Neuron (in vitro differentiated cells): ENCODE data around the gene PIAS1.
"Not testable (repeated sequence)": the region's sequence is repeated elsewhere in the genome, so short reads cannot be mapped to it uniquely, and the experiment has no call there.

Experiments
- H2AFZ ChIP-seq: one replicate; pipeline ENCODE4 v1.6.1; 2013; ENCODE audit warnings: low read depth, mild to moderate bottlenecking, inconsistent platforms, low read length, moderate library complexity
- H3K27me3 ChIP-seq: one replicate; pipeline ENCODE4 v1.6.1; 2013; ENCODE audit warnings: low read length; ENCODE audit not compliant: insufficient read depth
- H3K36me3 ChIP-seq: one replicate; pipeline ENCODE4 v1.6.1; 2013; ENCODE audit warnings: low read length; ENCODE audit not compliant: insufficient read depth
- H3K4me1 ChIP-seq: one replicate; pipeline ENCODE4 v1.6.1; 2013; ENCODE audit warnings: low read length; ENCODE audit not compliant: insufficient read depth
- H3K4me3 ChIP-seq: 2 replicates; pipeline ENCODE4 v1.5.1; 2013; ENCODE audit warnings: mild to moderate bottlenecking, low read length, moderate library complexity
- H3K9me3 ChIP-seq: one replicate; pipeline ENCODE4 v1.6.1; 2013; ENCODE audit warnings: low read length

Gene PIAS1

GRCh38 chr15:68209735-68210408 is 155.8 kb downstream of the PIAS1 start:
- Histone ChIP-seq H3K36me3 (peaks cover 15% of the 10 kb centered on the region), H3K4me3 (no peak overlapping the region), H3K9me3 (no peaks in the 10 kb centered on the region), H3K4me1 (no peaks in the 10 kb centered on the region), H3K27me3 (no peaks in the 10 kb centered on the region), H2AFZ (no peak overlapping the region)

DNA sequence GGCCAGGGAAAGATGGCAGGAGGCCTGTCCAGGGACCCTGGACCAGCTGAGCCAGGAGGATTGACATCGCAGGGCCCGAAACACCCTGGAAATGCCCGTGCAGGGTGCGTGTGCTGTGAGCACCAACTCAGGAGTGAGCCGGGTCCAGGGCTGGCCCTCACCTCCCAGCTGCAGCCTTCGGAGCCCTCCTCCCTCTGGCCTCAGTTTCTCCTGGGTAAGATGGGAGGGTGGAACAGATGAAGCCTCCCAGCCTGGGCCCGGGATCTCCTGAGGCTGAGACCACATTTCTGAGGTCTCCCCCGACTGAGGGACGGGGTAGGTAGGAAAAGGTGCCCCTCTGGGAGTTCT is 156.3 kb downstream of the PIAS1 start:
- Histone ChIP-seq H3K4me3 (no peak overlapping the region), H3K27me3 (no peaks in the 10 kb centered on the region), H2AFZ (no peak overlapping the region), H3K36me3 (peaks cover 15% of the 10 kb centered on the region), H3K4me1 (no peaks in the 10 kb centered on the region), H3K9me3 (no peaks in the 10 kb centered on the region)

DNA sequence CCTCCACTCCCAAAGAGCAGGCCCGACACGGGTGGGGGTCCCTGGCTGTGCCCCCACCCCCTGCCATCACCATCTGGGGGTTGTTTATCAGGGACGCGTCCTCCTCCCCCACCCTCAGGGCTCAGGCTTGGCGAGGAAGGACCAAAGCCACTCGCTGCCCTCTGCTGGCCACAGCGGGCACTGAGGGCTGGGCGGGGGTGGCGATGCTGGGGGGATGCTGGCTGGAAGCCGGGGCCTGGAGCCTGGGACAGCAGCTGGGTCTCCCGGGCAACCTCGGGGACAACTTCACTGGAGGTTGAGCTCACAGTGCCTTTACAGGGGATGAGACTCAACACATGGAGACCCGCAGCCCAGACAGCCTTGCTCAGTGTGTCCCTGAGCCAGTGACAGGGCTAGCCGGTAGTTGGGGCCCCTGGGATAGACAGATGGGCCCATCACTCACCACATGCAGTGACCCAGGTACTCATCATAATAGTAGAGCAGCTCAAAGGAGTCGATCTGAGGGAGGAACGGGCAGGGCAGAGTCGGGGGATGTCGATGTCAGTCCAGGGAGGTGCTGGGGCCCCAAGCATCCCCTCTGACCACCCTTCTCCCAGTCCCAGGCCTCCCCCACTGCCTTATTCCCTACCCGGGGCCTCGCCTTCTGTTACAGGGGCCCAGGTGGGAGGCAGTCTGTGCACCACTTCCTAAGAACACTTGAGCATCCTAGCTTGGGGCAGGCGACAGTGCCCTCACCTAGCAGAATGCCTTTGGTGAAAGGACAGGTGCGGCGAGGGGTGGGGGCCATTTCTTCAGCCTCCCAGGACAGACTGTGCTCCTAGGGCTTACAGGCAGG is 156.9 kb downstream of the PIAS1 start:
- H3K4me3 ChIP-seq: no peak overlapping the region
- H3K9me3 ChIP-seq: no peaks in the 10 kb centered on the region
- H2AFZ ChIP-seq: no peak overlapping the region
- H3K4me1 ChIP-seq: no peaks in the 10 kb centered on the region
- no peaks in the 10 kb centered on the region for H3K27me3 ChIP-seq
- H3K36me3 ChIP-seq: peaks cover 17% of the 10 kb centered on the region

- no peak overlapping the region for H2AFZ ChIP-seq
- no peaks in the 10 kb centered on the region for H3K27me3 ChIP-seq
- no peak overlapping the region for H3K4me3 ChIP-seq
- no peaks in the 10 kb centered on the region for H3K9me3 ChIP-seq
- peaks cover 22% of the 10 kb centered on the region for H3K36me3 ChIP-seq
- no peaks in the 10 kb centered on the region for H3K4me1 ChIP-seq
Observed at GRCh38 chr15:68211656-68212320, 157.7 kb downstream of the PIAS1 start.

DNA sequence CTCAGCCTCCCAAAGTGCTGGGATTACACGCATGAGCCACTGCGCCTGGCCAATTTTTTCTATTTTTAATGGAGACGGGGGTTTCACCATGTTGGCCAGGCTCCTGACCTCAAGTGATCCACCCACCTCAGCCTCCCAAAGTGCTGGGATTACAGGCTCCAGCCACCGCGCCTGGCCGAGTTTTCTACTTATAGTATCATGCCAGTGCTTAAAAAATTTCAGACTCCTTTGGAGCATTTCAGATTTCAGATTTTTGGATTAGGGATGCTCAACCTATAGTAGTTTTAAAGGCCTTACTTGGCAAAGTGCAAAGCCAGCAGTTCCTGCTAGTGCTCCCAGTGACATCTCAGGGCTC is 159.4 kb downstream of the PIAS1 start:
- H3K27me3 ChIP-seq, H3K9me3 ChIP-seq, H3K4me1 ChIP-seq, H3K4me3 ChIP-seq, H2AFZ ChIP-seq: not testable (repeated sequence)
- H3K36me3 ChIP-seq: peaks cover 32% of the 10 kb centered on the region

DNA sequence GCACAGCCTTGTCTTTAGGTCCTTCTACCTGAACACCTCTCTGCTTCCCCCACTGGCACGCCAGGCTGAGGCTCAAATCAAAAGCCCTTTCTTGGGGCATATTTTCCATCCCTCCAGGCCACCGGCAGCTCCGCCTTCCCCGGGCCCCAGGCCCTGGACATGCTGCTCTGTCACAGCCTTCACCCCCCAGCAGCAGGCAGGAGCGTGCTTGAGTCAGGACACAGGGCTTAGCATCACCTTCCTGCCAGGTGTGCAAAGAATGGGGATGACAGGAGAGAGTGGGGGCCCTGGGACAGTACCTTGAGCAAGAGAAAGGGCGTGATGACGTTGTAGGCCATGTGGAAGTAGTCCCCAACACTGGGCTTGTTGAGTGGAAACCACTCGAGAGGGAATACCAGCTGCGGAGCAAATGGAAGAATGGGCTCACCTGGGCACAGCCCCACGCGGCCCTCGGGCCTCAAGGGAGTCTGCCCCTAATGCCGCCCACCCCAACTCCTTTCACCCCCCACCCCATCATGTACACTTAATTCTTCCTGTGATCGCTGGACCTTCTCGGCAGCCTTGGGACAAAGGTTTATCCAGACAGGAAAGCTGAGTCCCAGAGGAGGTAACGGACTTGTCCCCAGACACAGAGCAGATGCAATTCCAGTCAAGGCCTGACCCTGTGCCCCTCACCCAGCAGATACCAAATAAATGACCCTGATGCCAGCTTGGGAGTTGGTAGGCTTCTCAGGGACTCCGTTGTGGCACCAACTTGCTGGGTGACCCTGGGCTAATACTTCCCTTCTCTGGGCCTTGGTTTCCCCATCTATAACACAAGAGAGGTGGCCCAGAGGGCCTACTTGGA is 160.1 kb downstream of the PIAS1 start:
- H3K4me1 ChIP-seq: no peaks in the 10 kb centered on the region
- no peak overlapping the region for H3K4me3 ChIP-seq
- no peaks in the 10 kb centered on the region for H3K27me3 ChIP-seq
- H3K9me3 ChIP-seq: peaks cover 6% of the 10 kb centered on the region
- peaks cover 40% of the 10 kb centered on the region for H3K36me3 ChIP-seq
- no peak overlapping the region for H2AFZ ChIP-seq

DNA sequence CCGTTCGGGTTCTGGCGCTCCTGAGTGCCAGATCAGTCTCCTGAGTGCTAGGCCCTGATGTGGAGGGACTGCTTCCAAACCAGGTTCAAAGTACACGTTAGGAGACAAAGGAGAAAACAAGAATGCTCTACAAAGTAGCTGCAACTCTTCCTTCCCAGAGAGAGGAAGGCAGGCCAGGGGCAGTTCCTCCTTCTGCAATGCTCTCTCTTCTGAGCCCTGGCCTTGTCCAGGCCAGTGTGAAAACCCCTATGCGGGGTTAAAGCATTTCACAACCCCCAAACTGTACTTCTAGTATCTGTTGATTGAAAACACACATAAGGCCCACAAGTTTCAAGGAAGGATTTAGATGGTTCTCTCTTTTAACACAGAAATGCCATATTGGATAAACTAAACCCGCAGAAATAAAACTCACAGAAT is 160.7 kb downstream of the PIAS1 start:
- no peaks in the 10 kb centered on the region for H3K27me3 ChIP-seq

GRCh38 chr15:68217341-68217740 is 163.2 kb downstream of the PIAS1 start:
- Histone ChIP-seq H3K4me1 (no peaks in the 10 kb centered on the region), H3K36me3 (peaks cover 37% of the 10 kb centered on the region), H3K4me3 (no peak overlapping the region), H3K9me3 (peaks cover 11% of the 10 kb centered on the region), H3K27me3 (no peaks in the 10 kb centered on the region), H2AFZ (no peak overlapping the region)

More for the DNA sequence above, 160.7 kb downstream of the PIAS1 start:
- Histone ChIP-seq H2AFZ (no peak overlapping the region), H3K9me3 (peaks cover 8% of the 10 kb centered on the region), H3K4me3 (no peak overlapping the region), H3K4me1 (no peaks in the 10 kb centered on the region), H3K36me3 (peaks cover 44% of the 10 kb centered on the region)

DNA sequence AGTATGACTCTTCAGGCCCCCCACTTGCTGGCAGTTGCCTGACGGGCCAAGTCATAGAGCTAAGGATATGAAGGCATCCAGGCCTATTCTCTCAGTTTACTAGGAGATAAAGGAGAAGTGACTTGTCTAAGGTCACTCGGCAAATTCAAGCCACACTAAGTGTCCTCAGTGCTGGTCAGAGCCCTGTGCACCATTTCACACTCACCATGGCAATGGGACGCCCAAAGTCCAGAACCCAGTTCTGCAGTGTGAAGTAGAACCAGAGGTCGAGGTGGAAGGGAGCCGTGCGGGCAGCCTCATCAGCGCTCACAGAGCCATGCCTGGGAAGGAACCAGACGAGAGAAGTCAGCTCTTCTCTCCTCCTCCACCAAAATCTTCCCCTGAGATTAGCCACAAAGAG is 164.2 kb downstream of the PIAS1 start:
- Histone ChIP-seq H3K9me3 (peaks cover 11% of the 10 kb centered on the region), H3K4me1 (no peaks in the 10 kb centered on the region), H3K36me3 (peaks cover 37% of the 10 kb centered on the region), H3K4me3 (no peak overlapping the region), H2AFZ (no peak overlapping the region), H3K27me3 (no peaks in the 10 kb centered on the region)

DNA sequence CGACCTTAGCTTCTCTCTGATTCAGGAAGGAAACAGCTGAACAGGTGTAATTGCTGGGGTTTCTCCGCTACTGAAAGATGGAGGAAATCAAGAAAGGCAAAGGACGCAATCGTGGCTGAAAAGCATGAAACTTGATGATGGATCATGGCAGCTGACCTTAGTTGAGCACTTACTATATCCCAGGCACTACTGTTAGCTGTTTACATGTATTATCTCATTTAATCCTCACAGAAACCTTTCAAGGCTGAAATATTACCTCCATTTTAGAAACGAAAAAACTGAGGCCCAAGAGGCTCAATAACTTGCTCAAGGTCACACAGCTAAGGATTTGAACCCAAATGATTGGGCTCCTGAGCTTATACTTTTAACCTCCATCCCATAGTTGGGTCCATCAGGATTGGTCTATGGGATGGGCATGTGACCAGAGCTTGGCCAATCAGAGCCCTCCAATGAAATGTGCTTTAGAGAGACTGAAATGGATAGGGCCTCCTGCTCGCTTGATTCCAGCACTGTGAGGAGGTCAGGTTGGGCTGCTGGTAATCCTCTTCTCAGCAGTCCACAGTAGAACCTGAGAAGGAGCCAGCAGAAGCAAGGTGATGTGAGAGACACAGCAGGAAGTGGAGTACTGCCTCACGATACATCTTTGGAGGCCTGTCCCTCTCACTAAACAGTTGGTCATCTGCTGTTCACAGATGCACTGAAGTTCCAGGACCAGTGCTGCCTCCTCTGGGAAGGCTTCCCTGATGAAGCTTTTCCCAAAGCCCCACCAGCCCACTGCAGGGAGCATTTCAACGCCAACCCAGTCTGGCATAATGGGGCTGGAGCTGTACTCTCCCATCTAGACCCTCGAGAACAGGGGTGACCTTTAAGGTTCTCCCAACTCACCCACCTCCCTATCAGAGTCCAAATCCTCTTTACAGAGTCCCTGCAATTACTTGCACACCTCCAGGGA is 165.0 kb downstream of the PIAS1 start:
- H3K4me3 ChIP-seq: no peak overlapping the region
- H3K9me3 ChIP-seq: peaks cover 11% of the 10 kb centered on the region
- no peak overlapping the region for H2AFZ ChIP-seq
- H3K27me3 ChIP-seq: no peaks in the 10 kb centered on the region
- peaks cover 37% of the 10 kb centered on the region for H3K36me3 ChIP-seq
- no peaks in the 10 kb centered on the region for H3K4me1 ChIP-seq

- H3K9me3 ChIP-seq: peaks cover 11% of the 10 kb centered on the region
- H3K27me3 ChIP-seq: no peaks in the 10 kb centered on the region
- H3K4me3 ChIP-seq: no peak overlapping the region
- no peak overlapping the region for H2AFZ ChIP-seq
- peaks cover 37% of the 10 kb centered on the region for H3K36me3 ChIP-seq
- H3K4me1 ChIP-seq: no peaks in the 10 kb centered on the region
Observed at GRCh38 chr15:68220489-68220888, 166.4 kb downstream of the PIAS1 start.

GRCh38 chr15:68220967-68221366 is 166.9 kb downstream of the PIAS1 start:
- no peak overlapping the region for H3K4me3 ChIP-seq
- no peaks in the 10 kb centered on the region for H3K27me3 ChIP-seq
- H3K4me1 ChIP-seq: no peaks in the 10 kb centered on the region
- no peak overlapping the region for H2AFZ ChIP-seq
- peaks cover 36% of the 10 kb centered on the region for H3K36me3 ChIP-seq
- H3K9me3 ChIP-seq: peaks cover 11% of the 10 kb centered on the region
